K562 (cell line): Measurements from ENCODE around the gene TIMM17A. TPM values are rescaled to one million over a fixed set of nuclear protein-coding genes. Genes with fewer than 3 reads are reported as not detected.
A peak's percentile ranks its signal among the peaks of the same experiment; 100 is the strongest.

ENCODE experiments used
- ATAC-seq: fragments of 200-7000 bp; cut with Tn5 transposase; 3 replicates; pipeline ENCODE4 v1.9.1; 2020; ENCODE audit warnings: moderate library complexity
- BruUV-seq: library from RNA; stranded (reverse); fragments of 400-500 nt; replicated peaks from 2 replicates; lab custom pipeline; 2021; lab: Mats Ljungman, UMichigan
- CTCF ChIA-PET: fragments of 300-600 bp; formaldehyde crosslinking; extraction: SDS; loops from one replicate; lab custom pipeline; 2021; ENCODE audit warnings: low intra/inter-chr PET ratio; lab: Yijun Ruan, JAX
- POLR2A ChIA-PET: fragments of 300-600, 350-650 bp; sonication (Branson Sonifier 250); formaldehyde crosslinking; extraction: SDS; loops from one replicate; lab custom pipeline; 2021; ENCODE audit warnings: antibody characterized with exemption, inconsistent platforms; lab: Yijun Ruan, JAX
- DNase-seq, 4 experiments: peaks; one replicate each; pipeline versions ENCODE4 v3.0.0 to v3.0.0-alpha.2; 2011 to 2018; ENCODE audit warnings: low spot score in 3 of 4, mixed read lengths in 3 of 4; ENCODE audit errors: extremely low read depth in 1 of 4
- FAIRE-seq: peaks from 2 replicates; lab custom pipeline; 2011; peaks lifted over from hg19 to GRCh38; lab: Jason Lieb, UNC
- H2AFZ ChIP-seq: 2 replicates; pipeline ENCODE4 v1.6.0; 2011; ENCODE audit warnings: low read depth, low read length, control low read depth, inconsistent platforms
- H3K27ac ChIP-seq: fragments of 200-600 bp; 3 replicates; pipeline ENCODE4 v1.8.0; 2011; ENCODE audit warnings: low read depth, mild to moderate bottlenecking, control low read depth, inconsistent platforms, low read length, moderate library complexity, mixed read lengths; ENCODE audit errors: extremely low read depth
- H3K27me3 ChIP-seq, 2 experiments: fragments of 300-600 bp in 1 of 2; 2 replicates in 1 of 2; 3 replicates in 1 of 2; pipeline versions ENCODE4 v1.6.0 to v1.8.0; 2011; ENCODE audit warnings: inconsistent platforms in 2 of 2, low read length in 2 of 2, mild to moderate bottlenecking in 1 of 2, mixed read lengths in 1 of 2, moderate library complexity in 1 of 2; ENCODE audit not compliant: control insufficient read depth in 2 of 2, insufficient read depth in 2 of 2
- H3K36me3 ChIP-seq: fragments of 300-600 bp; 3 replicates; pipeline ENCODE4 v1.8.0; 2011; ENCODE audit warnings: mild to moderate bottlenecking, low read length, inconsistent platforms; ENCODE audit not compliant: control insufficient read depth, insufficient read depth
- H3K4me1 ChIP-seq, 2 experiments: fragments of 200-600 bp in 1 of 2; replicated peaks in 1 of 2; 2 replicates in 1 of 2; 3 replicates in 1 of 2; pipeline versions ENCODE4 v1.5.1 to v1.8.0; 2011; ENCODE audit warnings: inconsistent platforms in 2 of 2, low read length in 2 of 2, mild to moderate bottlenecking in 1 of 2, mixed read lengths in 1 of 2, moderate library complexity in 1 of 2; ENCODE audit not compliant: control insufficient read depth in 2 of 2, insufficient read depth in 2 of 2
- H3K4me2 ChIP-seq: 2 replicates; pipeline ENCODE4 v1.6.1; 2011; ENCODE audit warnings: low read length, control low read depth, inconsistent platforms, mixed read lengths; ENCODE audit not compliant: insufficient read depth
- H3K4me3 ChIP-seq: fragments of 200-600 bp; sonication (generic), shearing (Covaris generic); 2 replicates; pipeline ENCODE4 v1.5.1; 2016; ENCODE audit warnings: control low read depth, inconsistent platforms
- H3K79me2 ChIP-seq: fragments of 200-600 bp; 3 replicates; pipeline ENCODE4 v1.8.0; 2011; ENCODE audit warnings: low read length, inconsistent platforms; ENCODE audit not compliant: control insufficient read depth, insufficient read depth
- H3K9ac ChIP-seq, 2 experiments: 2 replicates each; pipeline versions ENCODE4 v1.6.0 to v1.6.1; 2011; ENCODE audit warnings: low read depth in 2 of 2, low read length in 2 of 2, control low read depth in 1 of 2, inconsistent platforms in 1 of 2, mild to moderate bottlenecking in 1 of 2, mixed read lengths in 1 of 2; ENCODE audit not compliant: insufficient read depth in 1 of 2
- H3K9me1 ChIP-seq: one replicate; pipeline ENCODE4 v1.6.0; 2011; ENCODE audit warnings: inconsistent platforms, mild to moderate bottlenecking, low read length, moderate library complexity; ENCODE audit not compliant: control insufficient read depth, insufficient read depth
- H3K9me3 ChIP-seq: replicated peaks from 2 replicates; pipeline ENCODE4 v1.5.1; 2011; ENCODE audit warnings: low read depth, low read length, inconsistent platforms; ENCODE audit not compliant: control insufficient read depth, insufficient read depth
- H4K20me1 ChIP-seq: replicated peaks from 2 replicates; pipeline ENCODE4 v1.6.1; 2011; ENCODE audit warnings: low read length, inconsistent platforms, mixed read lengths; ENCODE audit not compliant: control insufficient read depth, insufficient read depth
- CAMTA2 ChIP-seq: fragments of 250-450 bp; sonication (Bioruptor Pico); conservative IDR thresholded peaks from 2 replicates; pipeline ENCODE4 v1.5.1; 2022
- EHMT2 ChIP-seq: fragments of 450-650 bp; IDR thresholded peaks from 2 replicates; pipeline ENCODE4 v1.6.1; 2018; ENCODE audit warnings: antibody characterized with exemption
- KAT8 ChIP-seq: fragments of 450-650 bp; IDR thresholded peaks from 2 replicates; pipeline ENCODE4 v1.6.1; 2016; ENCODE audit warnings: low read depth, mild to moderate bottlenecking
- MAFK ChIP-seq: IDR thresholded peaks from 2 replicates; pipeline ENCODE4 v1.6.1; 2011; ENCODE audit warnings: low read length, improper control_type of control experiment
- SMARCA5 ChIP-seq: fragments of 450-650 bp; IDR thresholded peaks from 2 replicates; pipeline ENCODE4 v1.6.1; 2016
- TCF7 ChIP-seq: sonication (generic); IDR thresholded peaks from 2 replicates; pipeline ENCODE4 v1.6.1; 2016; ENCODE audit warnings: antibody characterized with exemption, borderline replicate concordance
- ZNF121 ChIP-seq: sonication (generic); formaldehyde crosslinking; conservative IDR thresholded peaks from 2 replicates; pipeline ENCODE4 v1.8.0; 2022; ENCODE audit warnings: missing genetic modification reagents
- WGBS: fragments of 100-300 bp; shearing (Covaris generic); methylation state at CpG from one replicate; pipeline ENCODE4 v1.1.6; 2016; ENCODE audit warnings: low coverage, mixed read lengths; ENCODE audit not compliant: insufficient coverage; ENCODE audit errors: missing lambda C conversion rate; 5-methylcytosine and 5-hydroxymethylcytosine counted together
- in situ Hi-C: fragments of 300-500 bp; cut with MboI; formaldehyde crosslinking; loops from 4 replicates; pipeline ENCODE4 v1.15.0; 2018; ENCODE audit warnings: inconsistent platforms, mixed read lengths
- intact Hi-C: fragments of 100-400 bp; cut with micrococcal nuclease; formaldehyde crosslinking; loops from 2 replicates; pipeline ENCODE4 v1.14.2; 2022
- polyA plus RNA-seq, 8 experiments: library from polyadenylated mRNA; depleted of rRNA in 4 of 8; stranded (reverse) in 5 of 8; unstranded in 3 of 8; fragments of >200 nt; fragmentation: Nextera tagmentation in 2 of 8; fragmentation: Illumina TruSeq in 1 of 8; extraction: Ambion mirVana in 2 of 8; extraction: Trizol in 1 of 8; gene quantifications; 2 replicates each; pipeline versions ENCODE4 v1.2.1 to v1.2.3, GENCODE V29; 2011 to 2014; ENCODE audit warnings: inconsistent platforms in 1 of 8, missing spikeins in 1 of 8
- total RNA-seq, 7 experiments: library from RNA; depleted of rRNA in 6 of 7; stranded (reverse); fragments of >200 nt in 6 of 7; fragmentation: Illumina TruSeq in 2 of 7; extraction: Trizol in 2 of 7; gene quantifications; 2 replicates each; pipeline versions ENCODE4 v1.2.1 to v1.2.3, GENCODE V29; 2011 to 2021; ENCODE audit warnings: low replicate concordance in 1 of 7
- TF ChIP-seq, protein P1 (sequence below): fragments of 450-650 bp; conservative IDR thresholded peaks from 2 replicates; pipeline ENCODE4 v1.6.1; 2016; ENCODE audit warnings: missing genetic modification characterization, low read depth, mild to moderate bottlenecking, missing compliant biosample characterization, moderate library complexity
- TF ChIP-seq, protein P2 (sequence below): fragments of 450-650 bp; IDR thresholded peaks from 2 replicates; pipeline ENCODE4 v1.6.1; 2016; ENCODE audit warnings: mild to moderate bottlenecking
- TF ChIP-seq, protein P3 (sequence below): sonication (generic); formaldehyde crosslinking; IDR thresholded peaks from 2 replicates; pipeline ENCODE4 v1.8.1; 2023; ENCODE audit warnings: mild to moderate bottlenecking, missing genetic modification reagents, moderate library complexity
- TF ChIP-seq, protein P4 (sequence below): fragments of 450-650 bp; IDR thresholded peaks from 2 replicates; pipeline ENCODE4 v1.6.1; 2016; ENCODE audit warnings: borderline replicate concordance

Gene TIMM17A
- total and polyA plus RNA-seq, 9 of the 15 experiments (the other 6 are each of a cell fraction or from before 2014, with no cell fraction given) = 116 to 744 (median 180) TPM

DNA sequence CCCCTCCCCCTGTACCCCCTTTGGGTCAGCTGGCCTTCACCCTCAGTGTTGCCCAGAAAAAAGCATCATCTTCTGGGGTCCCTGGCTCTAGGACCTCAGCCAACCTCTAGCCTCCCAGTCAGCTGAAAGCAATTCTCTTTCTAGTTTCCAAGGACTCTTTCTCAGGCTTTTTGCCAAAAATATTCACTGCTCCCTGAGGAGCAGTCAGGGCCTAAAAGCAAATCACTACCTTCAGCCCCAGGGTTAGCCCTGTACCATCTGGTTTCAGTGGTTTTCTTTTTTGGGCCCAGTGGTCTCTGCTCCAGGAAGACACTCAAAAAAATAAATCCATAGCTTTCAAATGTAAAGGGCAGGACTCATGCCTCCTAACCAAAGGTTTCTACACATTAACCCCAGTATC lies 5.8 kb upstream of the TIMM17A start (continued):
- TF ChIP-seq, protein P1, sequence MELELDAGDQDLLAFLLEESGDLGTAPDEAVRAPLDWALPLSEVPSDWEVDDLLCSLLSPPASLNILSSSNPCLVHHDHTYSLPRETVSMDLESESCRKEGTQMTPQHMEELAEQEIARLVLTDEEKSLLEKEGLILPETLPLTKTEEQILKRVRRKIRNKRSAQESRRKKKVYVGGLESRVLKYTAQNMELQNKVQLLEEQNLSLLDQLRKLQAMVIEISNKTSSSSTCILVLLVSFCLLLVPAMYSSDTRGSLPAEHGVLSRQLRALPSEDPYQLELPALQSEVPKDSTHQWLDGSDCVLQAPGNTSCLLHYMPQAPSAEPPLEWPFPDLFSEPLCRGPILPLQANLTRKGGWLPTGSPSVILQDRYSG = no peak
- TF ChIP-seq TCF7 (no peak), KAT8 (no peak)
- TF ChIP-seq, all 486 proteins: peak for 0

DNA sequence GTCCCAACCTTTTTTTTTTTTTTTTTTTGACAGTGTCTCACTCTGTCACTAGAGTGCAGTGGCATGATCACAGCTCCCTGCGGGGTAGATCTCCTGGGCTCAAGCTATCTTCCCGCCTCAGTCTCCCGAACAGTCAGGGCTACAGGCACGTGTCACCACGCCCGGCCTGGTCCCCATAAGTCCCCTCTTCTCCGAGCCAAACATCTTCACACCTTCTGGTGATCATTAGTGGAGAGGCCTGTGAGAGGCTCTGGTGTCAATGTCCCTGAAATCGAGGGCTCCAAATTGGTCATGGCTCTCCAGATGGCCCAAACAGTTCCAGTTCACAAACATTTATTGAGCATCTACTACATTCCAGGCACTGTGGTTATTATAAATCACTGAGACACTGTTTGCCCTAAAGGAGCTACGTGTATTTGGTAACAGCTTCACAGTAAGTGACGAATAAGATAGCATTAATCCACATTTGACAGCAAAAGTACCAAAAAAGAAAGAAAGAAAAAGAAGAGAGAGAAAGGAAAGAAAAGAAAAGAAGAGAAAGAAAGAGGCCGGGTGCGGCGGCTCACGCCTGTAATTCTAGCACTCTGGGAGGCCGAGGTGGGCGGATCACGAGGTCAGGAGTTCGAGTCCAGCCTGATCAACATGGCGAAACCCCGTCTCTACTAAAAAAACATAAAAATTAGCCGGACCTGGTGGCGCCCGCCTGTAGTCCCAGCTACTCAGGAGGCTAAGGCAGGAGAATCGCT lies 867 bp upstream of the TIMM17A start:
- peak overlapping the region; percentile 97 to 99 for H3K9ac ChIP-seq
- ChIA-PET POLR2A (interaction anchor here (0.6 to 4.0 kb wide), 23 partner anchors 9 to 732 kb away, joined by 3 to 46 read pairs (median 4); partner anchors contain the start of genes LMOD1 and RNPEP), CTCF (interaction anchor here (0.7 kb wide), 1 partner anchor 76 kb away, joined by 4 read pairs; no protein-coding TSS in a partner anchor)
- peak in 2 of 4 experiments; percentile 32 to 49 for DNase-seq
- peaks cover 4% of the 10 kb centered on the region for H3K9me1 ChIP-seq
- no peaks in the 10 kb centered on the region for H3K9me3 ChIP-seq
- H2AFZ ChIP-seq = peak overlapping the region; percentile 96
- H3K27ac ChIP-seq = peak overlapping the region; percentile 98
- in situ Hi-C loops = no loop called here
- no peaks in the 10 kb centered on the region for H3K27me3 ChIP-seq
- intact Hi-C loops = loop anchor here (2.0 kb wide), 2 partner anchors 14 to 38 kb away; no protein-coding TSS in a partner anchor
- H3K79me2 ChIP-seq = peaks cover 48% of the 10 kb centered on the region
- BruUV-seq = TSS peak; percentile 82
- H3K4me3 ChIP-seq = peak overlapping the region; percentile 81
- peaks cover 35% of the 10 kb centered on the region for H3K36me3 ChIP-seq
- H3K4me2 ChIP-seq = peak overlapping the region; percentile 100
- peak; percentile 5 for ATAC-seq
- 19% methylated on average over 23 of the region's 24 CpGs for WGBS
- FAIRE-seq = peak; percentile 56
- H3K4me1 ChIP-seq = peaks cover 12 to 13% of the 10 kb centered on the region in 2 experiments; a peak in 3 of 5 replicates
- 0 out of 2 replicates have a peak, but pooled peaks cover 2% of the 10 kb centered on the region for H4K20me1 ChIP-seq
- no peak for TF ChIP-seq ZNF121 (CRISPR knock-in tag)
- TF ChIP-seq SMARCA5 = peak; percentile 97; the same call in 1 of the 2 replicates
- TF ChIP-seq, protein P2, sequence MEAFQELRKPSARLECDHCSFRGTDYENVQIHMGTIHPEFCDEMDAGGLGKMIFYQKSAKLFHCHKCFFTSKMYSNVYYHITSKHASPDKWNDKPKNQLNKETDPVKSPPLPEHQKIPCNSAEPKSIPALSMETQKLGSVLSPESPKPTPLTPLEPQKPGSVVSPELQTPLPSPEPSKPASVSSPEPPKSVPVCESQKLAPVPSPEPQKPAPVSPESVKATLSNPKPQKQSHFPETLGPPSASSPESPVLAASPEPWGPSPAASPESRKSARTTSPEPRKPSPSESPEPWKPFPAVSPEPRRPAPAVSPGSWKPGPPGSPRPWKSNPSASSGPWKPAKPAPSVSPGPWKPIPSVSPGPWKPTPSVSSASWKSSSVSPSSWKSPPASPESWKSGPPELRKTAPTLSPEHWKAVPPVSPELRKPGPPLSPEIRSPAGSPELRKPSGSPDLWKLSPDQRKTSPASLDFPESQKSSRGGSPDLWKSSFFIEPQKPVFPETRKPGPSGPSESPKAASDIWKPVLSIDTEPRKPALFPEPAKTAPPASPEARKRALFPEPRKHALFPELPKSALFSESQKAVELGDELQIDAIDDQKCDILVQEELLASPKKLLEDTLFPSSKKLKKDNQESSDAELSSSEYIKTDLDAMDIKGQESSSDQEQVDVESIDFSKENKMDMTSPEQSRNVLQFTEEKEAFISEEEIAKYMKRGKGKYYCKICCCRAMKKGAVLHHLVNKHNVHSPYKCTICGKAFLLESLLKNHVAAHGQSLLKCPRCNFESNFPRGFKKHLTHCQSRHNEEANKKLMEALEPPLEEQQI = 0 out of 2 replicates have a peak, but pooled peaks have one; percentile 18
- TF ChIP-seq EHMT2 = peak; percentile 45; the same call in 1 of the 2 replicates
- no peak for TF ChIP-seq MAFK
- TF ChIP-seq, protein P3, sequence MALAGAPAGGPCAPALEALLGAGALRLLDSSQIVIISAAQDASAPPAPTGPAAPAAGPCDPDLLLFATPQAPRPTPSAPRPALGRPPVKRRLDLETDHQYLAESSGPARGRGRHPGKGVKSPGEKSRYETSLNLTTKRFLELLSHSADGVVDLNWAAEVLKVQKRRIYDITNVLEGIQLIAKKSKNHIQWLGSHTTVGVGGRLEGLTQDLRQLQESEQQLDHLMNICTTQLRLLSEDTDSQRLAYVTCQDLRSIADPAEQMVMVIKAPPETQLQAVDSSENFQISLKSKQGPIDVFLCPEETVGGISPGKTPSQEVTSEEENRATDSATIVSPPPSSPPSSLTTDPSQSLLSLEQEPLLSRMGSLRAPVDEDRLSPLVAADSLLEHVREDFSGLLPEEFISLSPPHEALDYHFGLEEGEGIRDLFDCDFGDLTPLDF (CRISPR knock-in tag) = peak; percentile 31; the same call in 1 of the 2 replicates
- TF ChIP-seq CAMTA2 (CRISPR knock-in tag) = no peak
- TF ChIP-seq, protein P4, sequence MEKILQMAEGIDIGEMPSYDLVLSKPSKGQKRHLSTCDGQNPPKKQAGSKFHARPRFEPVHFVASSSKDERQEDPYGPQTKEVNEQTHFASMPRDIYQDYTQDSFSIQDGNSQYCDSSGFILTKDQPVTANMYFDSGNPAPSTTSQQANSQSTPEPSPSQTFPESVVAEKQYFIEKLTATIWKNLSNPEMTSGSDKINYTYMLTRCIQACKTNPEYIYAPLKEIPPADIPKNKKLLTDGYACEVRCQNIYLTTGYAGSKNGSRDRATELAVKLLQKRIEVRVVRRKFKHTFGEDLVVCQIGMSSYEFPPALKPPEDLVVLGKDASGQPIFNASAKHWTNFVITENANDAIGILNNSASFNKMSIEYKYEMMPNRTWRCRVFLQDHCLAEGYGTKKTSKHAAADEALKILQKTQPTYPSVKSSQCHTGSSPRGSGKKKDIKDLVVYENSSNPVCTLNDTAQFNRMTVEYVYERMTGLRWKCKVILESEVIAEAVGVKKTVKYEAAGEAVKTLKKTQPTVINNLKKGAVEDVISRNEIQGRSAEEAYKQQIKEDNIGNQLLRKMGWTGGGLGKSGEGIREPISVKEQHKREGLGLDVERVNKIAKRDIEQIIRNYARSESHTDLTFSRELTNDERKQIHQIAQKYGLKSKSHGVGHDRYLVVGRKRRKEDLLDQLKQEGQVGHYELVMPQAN = no peak
